ES-I3 (cell line): Measurements from ENCODE around the gene TMED6.

Experiments
- H3K36me3 ChIP-seq: 2 replicates; pipeline ENCODE4 v1.6.1; 2013; ENCODE audit warnings: mild to moderate bottlenecking, low read length, control low read depth, moderate library complexity; ENCODE audit not compliant: insufficient read depth
- H3K4me1 ChIP-seq: 2 replicates; pipeline ENCODE4 v1.6.1; 2013; ENCODE audit warnings: mild to moderate bottlenecking, control low read depth, low read length; ENCODE audit not compliant: insufficient read depth
- H3K9ac ChIP-seq: 2 replicates; pipeline ENCODE4 v1.6.1; 2013; ENCODE audit warnings: low read depth, mild to moderate bottlenecking, low read length, moderate library complexity
- H3K9me3 ChIP-seq: 2 replicates; pipeline ENCODE4 v1.6.1; 2013; ENCODE audit warnings: mild to moderate bottlenecking, low read length, moderate library complexity; ENCODE audit not compliant: control insufficient read depth, insufficient read depth

Gene TMED6

DNA sequence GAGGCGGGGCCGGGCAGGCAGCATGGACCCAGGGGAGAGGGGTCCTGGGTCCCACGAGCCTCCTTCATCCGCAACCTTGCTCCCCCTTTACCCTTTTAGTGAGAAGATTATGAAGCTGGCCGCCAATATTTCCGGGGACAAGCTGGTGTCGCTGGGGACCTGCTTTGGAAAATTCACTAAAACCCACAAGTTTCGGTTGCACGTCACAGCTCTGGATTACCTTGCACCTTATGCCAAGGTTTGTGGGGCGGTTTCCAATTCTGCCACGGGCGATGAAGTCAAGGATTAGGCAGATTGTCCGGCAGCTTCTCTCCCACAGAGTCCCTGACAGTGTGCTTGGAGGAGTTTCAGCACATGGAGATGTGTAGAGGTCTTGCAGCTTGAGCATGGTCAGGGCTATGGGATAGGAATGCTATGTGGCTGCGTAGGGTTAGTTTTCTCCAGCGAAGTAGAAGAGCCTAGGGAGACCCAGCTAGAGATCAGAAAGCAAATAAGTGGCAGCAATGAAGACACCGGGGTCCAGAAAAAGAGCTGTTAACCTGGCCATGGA lies 11.4 kb downstream of the TMED6 start:
- H3K36me3 ChIP-seq = peaks cover 25% of the 10 kb centered on the region
- peak overlapping the region; percentile 92 for H3K9ac ChIP-seq
- H3K4me1 ChIP-seq = no peaks in the 10 kb centered on the region
- H3K9me3 ChIP-seq = no peaks in the 10 kb centered on the region

DNA sequence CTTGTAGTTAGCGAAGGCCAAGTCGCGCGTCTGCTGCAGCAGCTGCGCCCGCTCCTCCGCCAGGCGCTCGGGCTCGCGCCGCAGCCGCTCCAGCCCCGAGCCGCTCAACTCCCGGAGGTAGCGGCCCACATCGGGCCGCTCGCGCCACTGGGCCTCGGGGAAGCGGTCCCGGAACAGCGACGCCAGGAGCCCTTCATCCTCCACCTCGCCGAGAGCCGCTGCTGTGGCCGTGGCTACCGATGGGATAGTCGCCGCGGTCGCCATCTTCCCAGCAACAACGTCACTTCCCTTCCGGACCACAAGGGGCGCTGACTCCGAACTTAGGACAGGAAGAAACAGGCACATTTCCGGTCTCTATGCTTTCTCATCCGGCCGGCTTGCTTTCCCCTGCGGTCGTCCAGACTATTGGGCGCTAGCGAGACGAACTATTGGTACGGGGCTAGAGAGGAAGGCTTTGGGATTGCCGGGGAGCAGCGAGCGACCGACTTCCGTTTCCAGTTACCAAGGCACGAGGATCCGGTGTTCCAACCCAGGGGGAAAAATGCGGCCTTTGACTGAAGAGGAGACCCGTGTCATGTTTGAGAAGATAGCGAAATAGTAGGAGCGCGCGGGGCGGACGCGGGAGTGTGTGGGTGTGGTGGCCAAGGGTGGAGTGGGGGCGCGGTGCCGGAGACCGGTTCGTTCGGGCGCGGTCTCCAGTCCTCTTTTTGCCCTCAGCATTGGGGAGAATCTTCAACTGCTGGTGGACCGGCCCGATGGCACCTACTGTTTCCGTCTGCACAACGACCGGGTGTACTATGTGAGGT lies 12.1 kb downstream of the TMED6 start, which contains the start of the genes COG8 and NIP7:
TSS of gene COG8 (minus strand) at position 276 of the 806 bp plus-strand sequence. CDS start at position 264, 12 bp downstream.
TSS of gene NIP7 (plus strand) at position 484 of the 806 bp plus-strand sequence. CDS start at position 542, 58 bp downstream.
- Histone ChIP-seq H3K9me3 (no peaks in the 10 kb centered on the region), H3K36me3 (peaks cover 25% of the 10 kb centered on the region), H3K9ac (peak within 1 kb of the TSS; percentile 92), H3K4me1 (no peaks in the 10 kb centered on the region)

DNA sequence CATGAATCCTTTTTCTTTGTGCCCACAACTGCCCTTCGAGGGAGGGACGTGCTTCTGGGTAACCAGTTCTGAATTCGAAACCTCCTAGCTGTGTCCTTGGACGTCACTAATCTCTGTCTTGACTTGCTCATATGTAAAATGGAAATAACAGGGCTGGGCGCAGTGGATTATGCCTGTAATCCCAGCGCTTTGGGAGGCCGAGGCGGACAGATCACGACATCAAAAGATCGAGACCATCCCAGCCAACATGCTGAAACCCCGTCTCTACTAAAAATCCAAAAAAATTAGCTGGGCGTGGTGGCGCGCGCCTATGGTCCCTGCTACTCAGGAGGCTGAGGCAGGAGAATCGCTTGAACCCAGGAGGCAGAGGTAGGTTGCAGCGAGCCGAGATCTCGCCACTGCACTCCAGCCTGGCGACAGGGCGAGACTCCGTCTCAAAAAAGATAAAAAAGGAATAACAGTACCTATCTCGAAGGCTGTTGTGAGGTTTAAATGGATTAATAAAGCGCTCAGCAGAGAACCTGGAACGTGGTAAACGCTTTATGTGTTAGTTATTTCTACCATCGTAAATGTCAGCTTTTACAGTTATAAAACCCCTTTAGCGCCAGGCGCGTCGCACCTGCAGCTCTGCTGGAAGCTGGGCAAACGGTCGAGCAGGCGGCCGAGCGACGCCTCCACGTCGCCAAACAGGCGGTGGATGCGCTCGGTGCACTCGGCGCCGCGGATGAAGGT lies 12.9 kb downstream of the TMED6 start:
- H3K9ac ChIP-seq = peak overlapping the region; percentile 92
- H3K36me3 ChIP-seq = peaks cover 32% of the 10 kb centered on the region
- H3K9me3 ChIP-seq = no peaks in the 10 kb centered on the region
- H3K4me1 ChIP-seq = no peaks in the 10 kb centered on the region

DNA sequence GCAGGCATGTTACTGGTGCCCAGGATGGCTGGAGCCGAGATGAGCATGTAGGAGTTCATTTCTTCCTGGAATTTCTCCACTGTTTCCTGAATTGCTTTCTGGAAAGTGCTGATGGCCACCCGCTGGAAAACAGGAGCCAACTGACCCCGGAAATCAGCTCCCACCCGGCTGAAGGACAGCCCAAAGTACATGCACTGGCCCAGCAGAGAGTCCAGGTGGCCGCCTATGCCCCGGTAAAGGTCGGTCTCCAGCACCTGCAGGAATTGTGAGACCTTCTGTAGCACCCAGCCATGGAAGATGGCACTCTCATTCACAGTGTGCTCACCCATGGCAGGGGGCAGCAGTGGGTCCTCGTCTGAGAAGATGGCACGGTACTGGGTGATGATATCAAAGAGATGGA lies 16.9 kb downstream of the TMED6 start:
- Histone ChIP-seq H3K9me3 (no peaks in the 10 kb centered on the region), H3K4me1 (no peaks in the 10 kb centered on the region), H3K9ac (no peak overlapping the region), H3K36me3 (peaks cover 28% of the 10 kb centered on the region)

DNA sequence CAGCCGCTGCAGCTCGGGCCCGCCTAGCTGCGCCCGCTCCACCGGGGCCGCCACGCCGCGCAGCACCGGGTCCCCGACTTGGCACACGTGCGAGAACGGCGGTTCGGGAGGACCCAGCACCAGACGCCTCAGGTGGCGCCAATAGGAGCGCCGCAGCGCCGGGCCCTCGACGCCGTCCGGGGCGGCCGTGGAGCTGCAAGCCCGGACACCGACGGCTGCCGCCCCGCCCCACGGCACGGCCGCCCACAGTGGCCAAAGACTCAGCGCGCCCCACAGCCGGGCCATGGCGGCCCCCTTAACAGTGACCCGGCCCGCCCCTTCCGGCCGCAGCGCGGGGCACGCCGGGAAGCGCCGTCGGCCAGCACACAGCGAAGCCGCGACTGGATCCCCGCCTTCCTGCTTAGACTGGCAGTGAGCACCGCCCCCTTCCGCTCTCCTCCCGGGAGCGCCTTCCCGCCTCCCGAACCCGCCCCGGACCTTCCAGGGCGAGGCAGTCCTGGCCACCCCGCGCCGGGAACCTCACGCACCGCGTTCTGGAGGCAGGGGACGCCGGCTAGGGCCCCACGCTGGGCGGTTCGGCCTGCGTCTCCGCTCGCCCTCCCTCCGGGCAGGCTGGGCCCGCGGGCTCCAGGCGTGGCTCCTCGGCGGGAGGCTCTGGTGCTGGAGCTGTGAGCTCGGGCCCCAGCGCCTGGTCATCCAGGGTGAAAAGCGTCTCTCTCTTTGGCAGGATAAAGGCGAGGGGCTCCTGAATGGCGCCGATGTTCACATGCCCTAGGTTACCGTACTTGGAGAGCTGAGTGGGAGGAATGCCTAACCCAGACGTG lies 21.1 kb downstream of the TMED6 start, which contains the start of gene PDF:
TSS of gene PDF (minus strand) at position 303 of the 824 bp plus-strand sequence. CDS start at position 285, 18 bp downstream.
- H3K36me3 ChIP-seq = peaks cover 31% of the 10 kb centered on the region
- no peaks in the 10 kb centered on the region for H3K9me3 ChIP-seq
- peak within 1 kb of the TSS; percentile 84 for H3K9ac ChIP-seq
- 0 out of 2 replicates have a peak, but pooled peaks cover 6% of the 10 kb centered on the region for H3K4me1 ChIP-seq

DNA sequence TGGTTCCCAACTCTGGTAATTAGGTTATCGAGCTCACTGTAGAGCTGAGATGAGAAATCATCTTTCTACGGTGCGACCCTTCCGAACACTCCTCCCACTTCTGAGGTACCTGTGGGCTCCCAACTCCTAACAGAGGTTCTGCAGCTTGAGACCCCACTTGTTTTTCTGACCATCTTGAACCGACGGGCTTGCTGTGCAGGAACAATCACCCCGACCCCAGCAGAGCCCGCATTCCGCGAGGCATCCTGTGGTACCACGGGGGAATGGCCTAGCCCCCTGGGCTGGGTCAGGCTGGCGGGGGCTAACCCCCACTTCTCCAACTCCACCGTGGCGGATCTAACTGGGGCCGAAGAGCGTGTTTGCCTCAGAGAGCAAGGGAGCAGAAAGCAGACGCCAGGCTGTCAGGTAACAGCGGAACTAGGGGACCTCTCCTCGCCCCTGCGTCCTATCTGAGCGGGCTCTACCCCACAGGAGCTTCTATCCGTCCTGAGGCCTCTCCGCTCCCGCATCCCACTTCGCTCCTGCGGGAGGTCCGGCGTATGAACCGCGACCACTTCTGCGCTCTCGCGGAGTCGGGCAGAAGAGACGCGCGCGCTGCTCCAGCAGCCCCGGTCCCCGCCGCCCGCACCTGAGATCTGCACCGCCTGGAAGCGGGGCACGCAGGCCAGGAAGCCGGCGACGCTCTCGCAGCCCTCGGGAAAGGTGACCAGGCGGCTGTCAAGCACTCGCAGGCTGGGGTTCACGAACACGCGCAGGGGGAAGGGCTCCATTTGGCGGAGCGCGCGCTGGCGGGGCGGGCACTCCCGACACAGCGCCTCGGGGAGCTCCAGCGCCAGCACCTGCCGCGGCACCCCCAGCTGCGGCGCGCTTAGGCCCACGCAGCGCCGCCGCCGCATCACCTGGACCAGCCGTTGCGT lies 22.0 kb downstream of the TMED6 start:
- H3K36me3 ChIP-seq = peaks cover 31% of the 10 kb centered on the region
- H3K9ac ChIP-seq = peak overlapping the region; percentile 84
- H3K9me3 ChIP-seq = no peaks in the 10 kb centered on the region
- H3K4me1 ChIP-seq = 0 out of 2 replicates have a peak, but pooled peaks cover 6% of the 10 kb centered on the region

DNA sequence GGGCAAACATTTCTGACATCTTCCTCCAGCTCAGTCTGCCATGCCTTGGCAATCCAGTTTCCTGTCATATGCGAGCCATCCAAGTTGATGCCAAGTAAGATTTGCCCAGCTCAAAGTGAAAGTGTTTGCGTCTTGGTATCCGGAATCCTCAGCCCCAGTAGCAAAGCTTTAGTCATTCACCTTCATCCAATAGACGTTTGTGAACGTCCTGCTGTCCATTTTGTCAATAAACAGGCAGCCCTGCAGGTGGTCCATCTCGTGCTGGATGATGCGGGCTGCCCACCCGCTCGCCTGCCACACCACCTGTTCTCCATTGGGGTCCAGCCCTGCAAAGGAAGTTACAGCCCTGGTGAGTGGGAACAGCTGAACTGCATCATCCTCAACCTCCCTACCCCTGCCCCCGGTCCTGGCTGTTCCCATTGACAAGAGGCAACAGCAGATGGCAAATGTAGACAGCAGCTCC lies 22.7 kb downstream of the TMED6 start:
- Histone ChIP-seq H3K36me3 (peaks cover 25% of the 10 kb centered on the region), H3K9ac (peak overlapping the region; percentile 84), H3K4me1 (0 out of 2 replicates have a peak, but pooled peaks cover 6% of the 10 kb centered on the region), H3K9me3 (no peaks in the 10 kb centered on the region)

DNA sequence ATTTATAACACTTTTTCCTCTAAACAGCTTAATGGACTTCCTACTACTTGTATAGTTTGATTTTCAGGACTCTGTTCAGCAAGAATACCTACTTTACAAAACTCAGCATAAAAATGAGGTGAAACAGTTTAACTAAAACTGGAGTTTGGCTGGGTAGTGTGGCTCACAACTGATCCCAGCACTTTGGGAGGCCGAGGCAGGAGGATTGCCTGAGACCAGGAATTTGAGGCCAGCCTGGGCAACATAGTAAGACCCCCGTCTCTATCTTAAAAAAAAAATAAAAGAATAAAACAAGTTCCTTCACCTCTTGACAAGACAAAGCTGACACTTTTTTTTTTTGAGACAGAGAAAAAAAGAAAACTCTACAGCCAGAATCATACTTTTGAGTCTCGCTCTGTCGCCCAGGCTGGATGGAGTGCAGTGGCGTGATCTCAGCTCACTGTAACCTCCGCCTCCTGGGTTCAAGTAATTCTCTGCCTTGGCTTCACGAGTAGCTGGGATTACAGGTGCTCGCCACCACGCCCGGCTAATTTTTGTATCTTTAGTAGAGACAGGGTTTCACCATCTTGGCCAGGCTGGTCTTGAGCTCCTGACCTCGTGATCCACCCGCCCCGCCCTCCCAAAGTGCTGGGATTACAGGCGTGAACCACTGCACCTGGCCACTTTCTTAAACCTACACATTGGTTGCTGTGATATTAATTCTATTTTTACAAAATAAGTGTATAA lies 23.8 kb downstream of the TMED6 start:
- 0 out of 2 replicates have a peak, but pooled peaks cover 6% of the 10 kb centered on the region for H3K4me1 ChIP-seq
- H3K9me3 ChIP-seq = no peaks in the 10 kb centered on the region
- no peak overlapping the region for H3K9ac ChIP-seq
- H3K36me3 ChIP-seq = peaks cover 22% of the 10 kb centered on the region

DNA sequence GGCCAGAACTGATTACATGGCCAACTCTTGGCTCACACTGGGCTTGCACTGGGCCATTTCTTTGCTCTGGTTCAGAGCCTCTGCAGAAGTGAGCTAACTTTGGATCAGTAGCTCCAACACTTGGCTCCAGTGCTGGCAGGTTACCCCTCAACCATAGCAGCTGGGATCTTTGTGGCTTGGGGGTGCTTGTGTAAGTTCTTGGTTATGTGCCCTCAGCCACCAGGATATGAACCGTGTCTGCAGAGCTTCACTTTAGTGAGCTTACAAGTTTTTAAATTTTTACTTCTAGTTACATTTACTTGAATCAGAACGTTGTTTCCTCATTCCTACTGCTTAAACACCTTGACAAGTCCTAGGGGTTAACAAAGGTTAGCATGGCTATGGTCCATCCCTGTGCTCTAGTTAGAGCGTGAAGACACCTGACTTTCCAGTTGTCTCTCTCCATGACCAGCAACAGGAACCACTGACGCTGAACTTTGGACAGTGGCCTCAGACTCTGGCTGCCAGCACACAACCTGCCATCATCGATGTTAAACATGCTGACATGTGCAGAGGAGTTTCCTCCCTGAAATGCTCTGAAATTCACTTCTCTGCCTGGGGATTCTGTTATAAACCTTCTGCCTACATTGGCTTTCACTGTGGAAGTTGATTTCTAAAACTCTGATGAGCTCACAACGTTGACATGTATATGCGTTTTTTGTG lies 25.3 kb downstream of the TMED6 start:
- Histone ChIP-seq H3K9ac (no peak overlapping the region), H3K9me3 (no peaks in the 10 kb centered on the region), H3K4me1 (0 out of 2 replicates have a peak, but pooled peaks cover 6% of the 10 kb centered on the region), H3K36me3 (peaks cover 32% of the 10 kb centered on the region)

DNA sequence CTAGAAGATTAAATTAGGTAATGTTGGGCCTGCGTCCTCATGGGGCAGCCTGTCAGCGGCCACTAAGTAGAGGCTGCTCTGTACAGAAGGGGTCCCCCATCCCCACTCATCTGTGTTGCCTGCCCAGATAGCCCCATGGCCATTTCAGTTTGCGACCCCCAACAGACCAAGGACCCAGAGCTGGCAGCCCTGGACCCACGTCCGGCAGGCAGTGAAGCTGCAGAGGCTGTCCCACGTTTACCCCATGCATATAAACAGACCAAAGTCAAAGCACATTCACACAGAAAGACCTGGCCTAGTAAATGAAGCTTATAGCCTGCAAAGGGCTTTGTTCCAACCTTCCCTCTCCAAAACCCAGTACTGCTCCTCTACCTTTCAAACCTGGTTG lies 25.8 kb downstream of the TMED6 start:
- Histone ChIP-seq H3K36me3 (peaks cover 35% of the 10 kb centered on the region), H3K9me3 (no peaks in the 10 kb centered on the region), H3K4me1 (0 out of 2 replicates have a peak, but pooled peaks cover 6% of the 10 kb centered on the region), H3K9ac (no peak overlapping the region)

DNA sequence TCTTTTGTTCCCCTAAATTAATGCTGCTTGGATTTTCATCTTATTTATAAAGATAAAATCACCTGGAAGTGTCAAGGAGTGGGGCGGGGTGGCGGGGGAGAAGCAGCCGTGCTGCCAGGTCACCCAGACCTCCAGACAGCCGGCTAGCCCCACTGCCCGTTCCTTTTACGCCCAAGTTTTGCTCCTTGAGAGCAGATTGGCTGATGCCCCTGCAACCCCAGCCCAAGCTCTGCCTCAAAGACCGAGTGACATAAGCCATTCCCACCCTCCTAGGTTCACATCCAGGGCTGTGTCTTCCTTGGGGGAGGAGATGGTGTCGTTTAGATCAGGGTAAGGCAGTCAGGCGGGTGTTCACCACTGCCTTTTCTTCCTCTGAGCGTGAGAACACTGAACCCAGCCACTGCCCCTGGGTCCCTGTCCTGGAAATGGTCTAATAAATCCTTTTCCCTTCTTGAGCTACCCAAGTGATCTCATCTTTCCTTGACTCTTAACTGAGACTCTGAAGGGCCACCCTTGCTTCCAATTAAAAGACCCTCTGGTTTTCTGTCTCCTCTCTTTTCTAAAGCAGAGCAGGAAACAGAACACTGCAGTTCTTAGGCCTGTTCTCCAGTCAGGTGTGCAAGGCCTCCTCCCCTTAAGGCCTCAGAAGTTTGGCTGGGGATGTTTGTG lies 26.9 kb downstream of the TMED6 start:
- Histone ChIP-seq H3K4me1 (0 out of 2 replicates have a peak, but pooled peaks cover 6% of the 10 kb centered on the region), H3K9me3 (no peaks in the 10 kb centered on the region), H3K36me3 (peaks cover 42% of the 10 kb centered on the region), H3K9ac (no peak overlapping the region)
